UCSD-AML1 (cell line): ENCODE measurements around the gene ACYP1.
A peak's percentile ranks its signal among the peaks of the same experiment; 100 is the strongest.

Experiments
- DNase-seq: peaks from one replicate; lab custom pipeline; 2025; ENCODE audit not compliant: unreplicated experiment; lab: John Stamatoyannopoulos, UW

The ACYP1 gene

DNA sequence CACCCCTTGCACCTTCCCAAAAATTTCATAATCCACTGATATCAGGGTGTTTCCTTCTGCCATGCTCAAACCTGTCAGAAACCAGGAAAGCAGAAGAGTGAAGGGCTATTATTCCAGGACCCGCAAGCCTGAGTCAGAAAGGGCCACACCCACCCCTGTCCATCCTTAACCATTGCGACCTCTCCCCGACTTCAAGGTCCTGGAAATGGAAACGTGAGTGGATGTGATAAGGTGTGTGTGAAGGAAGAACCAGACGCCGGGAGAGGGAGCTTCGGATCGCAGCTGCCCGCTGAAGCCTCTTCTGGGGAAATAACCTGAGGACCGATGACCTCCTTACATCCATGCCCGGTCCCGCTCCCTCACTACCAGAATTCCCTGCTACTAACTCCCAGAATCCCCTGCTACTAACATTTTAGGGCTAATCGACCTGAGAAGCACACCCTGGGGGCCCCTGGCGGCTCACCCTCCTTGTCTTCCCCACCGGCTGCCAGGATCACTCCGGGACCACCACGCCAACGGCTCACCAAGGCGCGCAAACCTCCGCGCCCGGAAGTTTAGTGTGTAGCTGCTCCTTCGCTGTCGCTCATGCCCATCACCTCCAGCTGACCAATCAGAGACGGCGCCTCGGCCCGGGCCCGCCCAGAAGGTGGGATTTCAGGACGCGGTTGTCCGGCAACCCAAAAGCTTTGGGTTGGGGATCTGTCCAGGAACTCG, at the start of gene ACYP1:
Gene ACYP1, minus strand, starts transcription at position 534 of the 714 bp plus-strand sequence. Its CDS starts 471 bp downstream, at position 63.
- peak; percentile 90 for DNase-seq

DNA sequence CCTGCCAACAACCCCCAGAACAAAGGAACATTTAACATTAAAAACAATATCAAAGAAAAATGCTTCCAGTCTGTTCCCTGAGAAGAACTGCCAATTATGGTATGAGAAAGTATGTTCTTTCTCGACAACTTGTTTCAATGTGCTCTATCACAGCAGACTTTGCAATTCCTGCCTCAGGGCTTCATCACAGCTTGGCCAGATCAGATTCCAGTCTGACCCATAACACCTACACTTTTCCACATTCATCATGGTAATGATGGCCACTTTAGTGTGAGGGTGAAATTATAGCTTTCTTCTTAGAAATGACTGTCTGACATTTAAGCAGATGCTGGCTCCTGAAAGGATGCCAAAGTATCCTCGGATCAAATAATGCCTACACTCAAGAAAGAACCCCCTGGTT, 46.1 kb upstream of the ACYP1 start:
- no peak for DNase-seq

DNA sequence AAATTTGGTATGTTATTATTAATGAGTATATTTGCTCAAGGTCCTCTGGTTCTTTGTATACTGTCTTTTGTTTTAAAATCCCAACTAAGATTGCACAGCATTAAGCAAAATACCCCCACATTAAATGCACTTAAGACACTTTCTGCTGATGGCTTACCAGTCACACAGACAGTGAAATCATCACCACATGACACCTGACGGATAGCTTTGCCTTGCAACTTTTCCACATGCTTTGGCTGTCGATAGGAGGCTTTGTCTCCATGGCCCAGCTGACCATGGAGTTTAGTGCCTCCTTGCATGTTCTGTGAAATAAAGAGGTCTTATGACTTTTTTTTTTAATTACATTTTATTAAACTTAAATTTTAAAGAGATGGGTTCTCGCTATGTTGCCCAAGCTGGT, 43.4 kb upstream of the ACYP1 start:
- DNase-seq: no peak

DNA sequence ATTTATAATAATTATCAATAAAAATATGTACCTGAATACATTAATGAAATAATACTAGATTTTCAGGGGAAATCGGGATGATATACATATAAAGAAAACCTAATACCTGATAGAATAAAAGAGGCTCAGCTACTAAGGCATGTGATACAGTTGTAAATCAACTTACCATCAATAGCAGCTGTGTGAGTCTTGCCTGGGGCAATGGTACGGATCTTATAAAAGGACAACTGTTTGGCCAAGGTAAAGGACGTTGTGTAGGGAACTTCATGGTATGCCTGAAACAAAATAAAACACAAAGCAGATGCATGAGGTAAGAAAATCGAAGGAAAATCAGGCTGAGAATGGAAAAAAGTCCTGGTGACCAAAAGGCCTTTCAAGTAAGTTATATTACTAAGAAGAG, 37.7 kb upstream of the ACYP1 start:
- DNase-seq: no peak

DNA sequence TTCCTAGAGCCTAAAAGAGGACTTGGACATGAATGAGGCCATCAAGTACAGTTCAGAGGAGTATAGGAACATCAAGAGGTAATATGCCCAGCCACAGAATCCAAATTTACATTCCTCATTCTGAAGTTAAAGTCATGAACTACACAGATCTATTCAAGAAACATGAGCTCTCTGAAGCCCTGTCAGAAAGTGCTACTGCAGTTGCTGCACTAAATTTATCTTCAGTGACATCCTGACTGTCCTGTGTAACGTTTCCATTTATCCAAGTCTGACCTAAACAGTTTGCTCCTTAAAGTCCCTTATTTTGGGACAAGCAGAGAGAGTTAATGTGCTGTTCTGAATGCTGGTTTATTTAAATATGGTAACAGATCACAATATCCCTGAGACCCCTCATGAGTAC, 34.9 kb upstream of the ACYP1 start:
- no peak for DNase-seq

DNA sequence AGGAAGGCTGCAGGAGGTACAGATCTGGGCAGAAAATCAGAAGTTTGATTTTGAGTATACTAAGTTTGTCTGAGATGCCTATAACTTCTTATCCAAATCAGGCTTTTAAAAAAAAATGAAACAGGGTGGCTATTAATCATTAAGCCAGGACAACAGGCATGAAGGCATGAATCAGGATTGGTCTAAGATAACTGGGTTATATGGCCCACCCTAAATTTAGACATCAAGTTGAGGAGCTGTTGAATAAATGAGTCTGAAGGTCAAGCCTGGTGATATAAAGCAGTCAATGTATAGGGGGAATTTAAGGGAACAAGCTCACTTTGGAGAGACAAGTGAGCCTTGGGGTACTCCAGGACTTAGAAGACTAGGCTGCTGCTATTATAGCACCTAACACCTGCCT, 34.4 kb upstream of the ACYP1 start:
- DNase-seq: no peak

DNA sequence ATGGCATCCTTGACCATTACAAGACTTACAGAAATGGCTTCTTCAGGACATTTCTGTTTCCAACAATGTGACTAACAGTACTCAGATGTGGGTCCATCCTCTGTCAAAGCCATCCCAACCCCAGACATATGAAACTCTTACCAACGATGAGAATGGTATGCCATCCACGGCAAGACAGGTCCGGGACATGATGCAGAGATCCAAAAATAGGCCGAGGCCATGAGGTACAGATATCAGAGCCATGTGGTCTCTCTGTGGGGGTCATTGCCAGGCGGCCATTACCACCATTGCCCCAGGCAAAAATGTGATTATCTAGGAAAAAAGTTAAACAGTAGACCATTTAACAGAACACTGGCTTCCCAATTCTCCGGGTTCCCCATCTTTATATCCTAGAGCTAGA, 33.1 kb upstream of the ACYP1 start:
- no peak for DNase-seq

DNA sequence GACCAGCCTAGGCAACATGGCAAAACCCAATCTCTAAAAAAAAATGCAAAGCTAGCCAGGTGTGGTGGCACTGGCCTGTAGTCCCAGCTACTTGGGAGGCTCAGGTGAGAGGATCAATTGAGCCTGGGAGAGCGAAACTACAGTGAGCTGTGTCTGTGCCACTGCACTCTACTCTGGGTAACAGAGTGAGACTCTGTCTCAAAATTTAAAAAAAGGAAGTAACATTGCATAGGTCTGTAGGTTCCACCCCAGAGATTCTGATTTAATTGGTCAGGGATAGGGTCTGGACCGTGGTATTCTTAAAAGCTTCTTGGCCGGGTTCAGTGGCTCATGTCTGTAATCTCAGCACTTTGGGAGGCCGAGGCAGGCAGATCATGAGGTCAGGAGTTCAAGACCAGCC, 31.9 kb upstream of the ACYP1 start:
- no peak for DNase-seq

DNA sequence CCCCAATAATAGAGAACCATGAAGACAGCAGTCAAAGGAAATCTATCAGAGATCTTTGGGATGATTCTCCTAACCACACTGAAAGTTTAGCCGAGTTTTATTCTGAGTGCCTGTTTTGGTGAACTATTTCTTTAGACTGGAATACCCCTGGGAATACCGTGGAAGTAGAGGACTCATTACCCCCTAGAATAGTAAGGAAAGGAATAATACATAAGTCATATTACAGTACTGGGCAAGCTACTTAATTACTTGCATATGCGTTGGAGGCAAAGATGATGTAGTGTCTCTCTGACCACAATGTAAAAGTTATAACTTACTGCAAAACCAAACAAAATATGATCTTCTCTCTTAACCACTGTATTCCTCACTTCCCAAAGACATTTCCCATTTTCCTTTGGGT, 31.1 kb upstream of the ACYP1 start:
- no peak for DNase-seq

DNA sequence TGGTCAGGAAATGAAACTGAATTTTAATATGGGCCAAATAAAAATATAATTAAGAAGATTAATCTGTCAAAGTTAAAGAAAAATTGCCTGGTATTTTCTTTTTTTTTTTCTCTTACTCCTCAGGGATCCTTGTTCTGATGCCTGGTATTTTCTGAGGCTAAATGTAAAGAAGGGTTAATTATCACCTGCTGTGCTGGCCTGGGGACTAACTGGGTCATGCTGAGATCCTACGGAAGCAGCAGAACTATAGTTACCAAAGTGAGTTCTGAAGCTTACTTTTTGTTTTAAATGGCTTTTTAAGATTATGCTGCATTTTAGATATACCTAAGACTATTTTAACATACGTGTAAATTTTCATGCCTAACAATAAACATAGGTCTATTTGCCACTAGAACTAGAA, 28.9 kb upstream of the ACYP1 start:
- no peak for DNase-seq

DNA sequence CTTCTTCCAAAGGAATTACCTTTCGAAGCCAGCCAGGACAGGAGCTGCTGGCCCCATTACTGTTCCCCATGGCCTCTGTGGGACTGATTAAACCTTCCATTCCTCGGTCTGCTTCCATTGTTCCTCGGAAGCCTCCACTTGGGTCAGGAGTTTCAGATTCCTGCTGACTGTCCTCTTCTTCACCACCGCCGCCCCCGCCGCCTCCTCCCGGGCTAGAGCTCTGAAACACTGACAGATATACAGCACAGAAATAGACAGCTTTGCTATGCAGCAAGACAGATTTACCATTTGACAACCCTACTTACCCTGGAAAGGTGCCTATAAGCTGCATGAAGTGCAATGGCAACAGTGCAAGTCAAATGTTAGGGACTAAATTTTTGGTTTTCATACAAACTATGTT, 27.4 kb upstream of the ACYP1 start:
- DNase-seq: no peak

DNA sequence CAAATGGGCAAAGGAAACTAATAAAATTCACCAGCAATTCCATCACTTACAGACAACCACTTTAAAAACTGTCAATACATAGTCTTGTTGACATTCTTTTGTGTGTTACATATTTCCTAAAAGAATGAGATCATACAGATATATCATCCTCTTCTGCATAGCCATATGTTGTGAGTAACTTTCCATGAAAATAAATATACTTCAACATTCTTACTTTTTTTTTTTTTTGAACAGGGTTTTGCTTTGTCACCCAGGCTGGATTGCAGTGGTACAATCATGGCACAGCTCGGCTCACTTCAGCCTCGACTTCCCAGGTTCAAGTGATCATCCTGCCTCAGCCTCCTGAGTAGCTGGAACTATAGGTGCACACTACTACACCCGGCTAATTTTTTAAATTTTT, 26.5 kb upstream of the ACYP1 start:
- no peak for DNase-seq

DNA sequence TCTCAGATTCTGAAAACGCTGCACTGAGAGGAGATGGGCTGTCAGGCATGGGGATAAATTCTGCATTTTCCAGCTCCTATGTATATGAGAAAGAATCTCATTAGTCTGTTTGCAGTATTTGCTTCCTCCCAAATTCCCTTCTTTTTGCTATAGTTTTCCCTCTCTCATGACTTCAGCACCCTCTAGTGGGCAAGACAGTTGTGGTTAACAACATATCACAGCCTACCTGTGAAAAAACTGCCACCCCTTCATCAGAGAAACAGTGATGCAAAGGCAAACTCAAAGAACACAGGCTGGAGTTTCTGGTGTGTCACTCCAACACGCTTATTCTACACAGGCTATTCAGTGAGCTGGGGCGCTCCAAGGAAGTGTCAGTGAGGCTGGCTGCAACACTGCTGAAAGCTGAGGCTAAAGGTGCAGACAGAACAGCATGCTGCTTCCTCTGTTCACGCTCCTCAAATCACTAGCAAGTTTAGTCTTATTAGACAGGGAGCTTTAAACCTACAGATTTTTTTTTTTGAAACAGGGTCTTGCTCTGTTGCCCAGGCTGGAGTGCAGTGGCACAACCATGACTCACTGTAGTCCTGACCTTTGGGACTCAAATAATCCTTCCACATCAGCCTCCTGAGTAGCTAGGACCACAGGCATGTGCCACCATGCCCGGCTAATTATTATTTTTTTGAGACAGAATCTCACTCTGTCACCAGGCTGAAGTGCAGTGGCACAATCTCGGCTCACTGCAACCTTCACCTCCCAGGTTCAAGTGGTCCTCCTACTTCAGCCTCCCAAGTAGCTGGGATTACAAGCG, 24.9 kb upstream of the ACYP1 start:
- DNase-seq: peak; percentile 23

DNA sequence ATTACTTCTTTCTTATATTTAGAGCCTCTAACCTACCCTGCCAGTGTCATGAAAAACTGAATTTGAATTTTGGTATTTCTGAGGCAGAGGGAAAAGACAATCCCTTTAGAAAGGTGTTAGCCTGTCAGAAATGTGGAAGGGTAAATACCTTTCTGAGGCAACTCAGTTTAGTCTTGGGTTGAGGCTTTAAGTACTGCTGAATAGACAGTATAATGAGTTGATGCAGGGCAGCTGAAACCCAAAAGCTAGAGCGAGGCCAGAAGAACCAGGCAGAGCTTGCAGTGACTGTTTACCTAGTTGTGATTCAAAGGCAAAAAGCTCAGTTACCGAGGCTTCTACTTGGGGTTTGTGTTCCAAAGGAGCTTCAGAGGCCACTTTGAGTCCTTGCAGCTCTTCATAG, 24.3 kb upstream of the ACYP1 start:
- no peak for DNase-seq

DNA sequence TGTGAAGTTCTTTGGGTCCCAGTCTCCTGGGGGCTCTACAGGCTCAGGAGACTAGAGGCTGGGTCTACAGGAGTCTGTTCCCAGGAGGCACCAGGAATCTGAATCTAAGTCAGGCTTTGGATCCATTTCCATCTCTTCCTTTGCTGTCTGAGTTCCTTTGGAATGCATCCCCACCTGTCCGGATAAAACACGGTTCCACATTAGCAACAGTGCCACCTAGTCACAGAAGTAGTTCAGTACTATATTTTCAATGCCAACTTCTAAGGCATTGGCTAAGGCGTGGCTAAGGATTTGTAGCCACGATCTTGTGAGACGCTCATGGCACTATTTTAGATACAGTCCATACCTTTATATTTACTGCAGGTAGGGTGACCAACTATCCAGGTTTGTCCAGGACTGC, 20.7 kb upstream of the ACYP1 start:
- DNase-seq: no peak

DNA sequence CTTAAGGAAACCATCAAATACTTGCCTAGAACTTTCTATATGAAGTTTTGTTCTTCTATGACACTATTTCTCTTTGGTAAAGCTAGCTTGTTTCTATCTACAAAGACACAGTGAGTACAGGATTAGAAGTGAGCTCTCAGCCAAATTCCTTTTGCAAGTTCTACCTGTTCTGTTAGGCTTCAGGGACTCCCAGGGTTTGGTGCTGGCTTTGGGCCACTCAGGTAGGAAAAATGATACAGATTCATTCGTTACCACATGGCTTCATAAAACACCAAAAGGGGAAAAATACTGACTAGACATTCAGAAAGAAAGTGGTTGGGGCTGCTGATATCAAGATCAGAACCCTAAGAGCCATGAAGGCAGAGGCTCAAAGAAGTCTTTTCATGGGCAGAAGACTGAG, 19.4 kb upstream of the ACYP1 start:
- no peak for DNase-seq

DNA sequence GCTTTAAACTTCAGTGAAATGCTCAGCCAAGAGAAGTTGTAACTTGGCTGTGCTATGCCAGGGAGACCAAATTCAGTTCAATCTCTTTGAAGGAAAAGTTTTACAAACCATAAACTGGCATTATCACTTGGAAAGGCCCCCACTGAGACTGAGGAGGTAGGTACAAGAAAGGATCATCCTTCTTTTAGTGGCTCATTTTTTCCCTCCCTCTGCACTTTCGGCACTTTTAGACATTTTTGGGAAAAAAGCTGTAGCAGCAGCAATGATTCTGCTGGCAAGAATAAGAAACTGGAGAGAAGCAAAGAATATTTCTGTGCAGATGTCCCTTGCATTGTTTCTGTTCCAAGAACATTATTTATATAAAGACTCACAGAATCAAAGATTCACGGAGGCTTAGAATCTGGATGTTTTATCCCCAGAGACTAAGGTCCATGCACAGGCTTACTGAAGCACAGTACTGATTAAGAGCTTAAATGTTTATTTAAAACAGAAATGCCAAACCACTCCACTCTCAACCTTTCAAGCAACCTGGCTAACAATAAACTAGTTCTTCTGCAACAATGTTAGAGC, 17.9 kb upstream of the ACYP1 start:
- no peak for DNase-seq

DNA sequence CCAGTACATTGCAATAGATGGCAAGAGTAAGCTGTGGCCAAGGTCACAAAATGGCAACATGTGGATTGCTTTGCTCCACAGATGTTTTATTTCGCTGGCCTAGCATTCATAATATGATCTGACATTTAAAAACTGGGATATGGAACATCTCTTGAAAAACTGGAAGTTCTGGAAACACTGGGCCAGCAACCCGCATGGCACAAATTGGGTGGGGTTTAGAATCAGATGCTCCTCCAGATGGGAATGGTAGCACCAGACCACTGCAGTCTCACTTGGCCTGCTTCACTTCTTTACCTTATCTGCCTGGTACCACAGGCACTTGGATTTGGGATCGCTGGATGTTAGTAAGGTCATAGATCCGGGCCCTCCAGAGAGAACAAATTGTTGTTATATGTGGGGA, 15.7 kb upstream of the ACYP1 start:
- DNase-seq: no peak

DNA sequence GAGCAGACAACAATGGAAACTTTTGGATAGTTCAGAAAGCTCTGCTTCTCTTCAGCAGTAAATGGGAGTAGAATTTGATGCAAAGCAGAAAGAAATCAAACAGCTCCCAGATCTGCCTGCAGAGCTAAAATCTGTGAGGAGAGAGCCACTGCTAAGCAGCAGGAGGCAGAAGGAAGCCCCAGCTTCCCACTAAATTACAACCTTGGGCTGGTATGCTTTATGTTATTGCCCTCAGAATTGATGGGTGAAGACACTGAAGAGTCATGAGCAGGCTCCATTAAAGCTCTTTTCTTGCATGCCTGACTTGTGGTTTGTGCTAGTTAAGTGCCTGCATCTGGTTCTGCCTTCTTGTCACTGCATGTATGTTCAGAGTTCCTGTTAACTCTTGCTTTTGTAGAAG, 14.0 kb upstream of the ACYP1 start:
- DNase-seq: no peak

DNA sequence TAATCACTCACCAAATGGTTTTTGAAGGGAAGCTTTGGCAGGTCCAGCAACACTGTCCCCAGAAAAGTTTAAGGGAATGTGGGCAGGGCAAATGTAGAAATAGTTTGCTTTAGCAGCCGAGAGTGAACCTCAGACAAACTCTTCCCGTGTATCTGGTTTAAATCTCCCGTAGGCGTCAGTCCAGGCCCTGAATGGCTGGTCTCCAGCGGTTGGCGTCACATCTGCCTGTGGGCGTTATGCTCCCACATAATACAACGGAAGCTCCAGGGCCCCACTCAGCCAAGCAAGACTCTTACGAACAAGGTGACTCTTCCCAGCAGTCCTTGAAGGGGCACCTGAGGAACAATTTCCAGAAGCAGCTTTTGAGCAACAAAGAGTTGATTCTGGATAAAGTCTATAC, 6.6 kb upstream of the ACYP1 start:
- DNase-seq: no peak

DNA sequence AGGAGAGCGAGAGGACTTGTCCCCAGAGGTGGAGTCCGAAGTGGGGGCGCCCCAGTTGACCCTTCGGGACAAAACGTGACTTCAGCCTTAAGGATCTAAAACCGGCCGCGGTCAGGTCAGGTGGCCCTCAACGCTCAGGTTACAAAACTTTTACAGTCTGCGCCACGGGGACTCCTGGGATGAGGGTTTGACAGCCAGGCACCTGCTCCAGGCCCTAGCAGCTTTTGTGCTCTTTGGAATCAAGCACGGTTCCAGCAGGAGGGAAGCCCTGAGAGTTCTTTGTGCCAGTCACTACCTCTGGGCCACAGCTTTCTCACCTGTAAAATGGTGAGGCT, 6.0 kb upstream of the ACYP1 start:
- no peak for DNase-seq

DNA sequence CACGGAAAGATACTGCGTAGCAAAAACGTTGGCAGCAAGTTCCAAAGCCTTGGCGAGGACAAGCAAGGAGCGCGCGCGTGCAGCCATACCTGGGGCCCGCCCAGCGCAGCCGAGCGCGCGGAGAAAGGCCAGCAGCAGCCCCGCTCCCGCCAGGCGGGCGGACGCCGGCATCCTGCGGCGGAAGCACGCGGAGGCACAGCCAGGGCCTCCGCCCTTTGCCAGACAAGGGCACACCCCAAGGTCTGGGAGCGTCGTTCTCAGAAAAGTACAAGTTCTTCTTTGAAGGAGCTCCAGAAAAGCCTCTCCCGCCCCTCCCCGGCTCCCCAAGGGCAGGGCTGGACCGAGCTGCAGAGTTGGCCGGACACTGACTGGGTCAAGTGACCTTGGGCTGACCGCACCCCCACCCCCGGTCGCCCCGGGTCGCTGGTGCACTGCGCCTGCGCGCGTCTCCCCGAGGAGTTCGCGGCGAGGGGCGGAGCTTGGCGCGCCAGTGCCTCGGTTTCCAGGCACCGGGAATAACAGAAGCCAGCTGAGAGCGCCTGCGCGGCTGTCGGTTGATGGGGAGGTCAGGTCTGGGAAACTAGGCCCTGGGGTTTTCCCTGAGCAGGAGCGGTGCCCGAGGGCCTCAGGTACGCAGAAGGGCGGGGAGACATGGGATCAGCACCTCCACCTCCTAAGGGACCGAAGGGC, 5.4 kb upstream of the ACYP1 start, which contains the start of gene ZC2HC1C:
Gene ZC2HC1C, plus strand, starts transcription at position 521 of the 690 bp plus-strand sequence. CDS start 933 bp downstream, outside the sequence.
- no peak for DNase-seq
